ENCODE results near the gene HNRNPM.

HNRNPM gene

DNA sequence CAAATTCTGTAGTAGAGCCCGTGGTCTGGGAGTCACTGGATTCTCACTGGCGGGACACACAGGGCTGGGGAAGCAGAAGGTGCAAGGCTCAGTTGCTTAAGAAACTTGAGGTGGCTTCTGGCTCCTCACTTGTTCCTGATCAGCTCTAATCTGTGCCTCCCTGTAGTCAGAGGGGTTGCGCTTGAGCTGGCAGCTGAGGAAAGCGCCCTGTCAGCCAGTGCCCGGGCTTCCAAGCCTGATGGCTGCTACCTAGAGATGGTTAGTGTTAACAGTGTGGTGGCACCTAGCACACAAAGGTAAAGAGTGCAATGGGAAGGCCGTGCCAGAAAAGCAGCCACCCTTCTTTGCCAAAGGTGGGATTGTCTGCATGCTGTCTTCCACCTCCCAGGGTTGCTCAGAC is 8.8 kb downstream of the HNRNPM start:
- in situ Hi-C loops (cut with MboI; ENCODE audit: low sequenced_read_pairs, unreplicated experiment): no loop called here
- no peak for DNase-seq (ENCODE audit: low spot score)
- TF ChIP-seq, protein P1, sequence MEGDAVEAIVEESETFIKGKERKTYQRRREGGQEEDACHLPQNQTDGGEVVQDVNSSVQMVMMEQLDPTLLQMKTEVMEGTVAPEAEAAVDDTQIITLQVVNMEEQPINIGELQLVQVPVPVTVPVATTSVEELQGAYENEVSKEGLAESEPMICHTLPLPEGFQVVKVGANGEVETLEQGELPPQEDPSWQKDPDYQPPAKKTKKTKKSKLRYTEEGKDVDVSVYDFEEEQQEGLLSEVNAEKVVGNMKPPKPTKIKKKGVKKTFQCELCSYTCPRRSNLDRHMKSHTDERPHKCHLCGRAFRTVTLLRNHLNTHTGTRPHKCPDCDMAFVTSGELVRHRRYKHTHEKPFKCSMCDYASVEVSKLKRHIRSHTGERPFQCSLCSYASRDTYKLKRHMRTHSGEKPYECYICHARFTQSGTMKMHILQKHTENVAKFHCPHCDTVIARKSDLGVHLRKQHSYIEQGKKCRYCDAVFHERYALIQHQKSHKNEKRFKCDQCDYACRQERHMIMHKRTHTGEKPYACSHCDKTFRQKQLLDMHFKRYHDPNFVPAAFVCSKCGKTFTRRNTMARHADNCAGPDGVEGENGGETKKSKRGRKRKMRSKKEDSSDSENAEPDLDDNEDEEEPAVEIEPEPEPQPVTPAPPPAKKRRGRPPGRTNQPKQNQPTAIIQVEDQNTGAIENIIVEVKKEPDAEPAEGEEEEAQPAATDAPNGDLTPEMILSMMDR (IDR thresholded peaks at IDR 0.05; ENCODE audit: borderline replicate concordance, control extremely low read depth, extremely low read depth, insufficient read depth, missing control alignments): no peak

DNA sequence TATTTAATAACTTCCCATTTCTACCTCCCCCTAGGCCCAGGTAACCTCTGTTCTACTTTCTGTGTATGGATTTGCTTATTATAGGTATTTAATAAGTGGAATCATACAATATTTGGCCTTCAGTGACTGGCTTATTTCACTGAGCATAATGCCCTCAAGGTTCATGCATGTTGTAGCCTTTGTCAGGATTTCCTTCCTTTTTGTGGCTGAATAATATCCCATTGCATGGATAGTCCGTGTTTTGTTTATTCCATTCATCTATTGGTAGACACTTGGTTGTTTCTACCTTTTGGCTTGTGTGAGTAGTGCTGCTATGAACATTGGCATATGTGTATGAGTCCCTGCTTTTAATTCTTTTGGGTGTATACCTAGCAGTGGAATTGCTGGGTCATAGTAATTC is 9.4 kb downstream of the HNRNPM start:
- DNase-seq (ENCODE audit: low spot score): no peak
- TF ChIP-seq, protein P1 (IDR thresholded peaks at IDR 0.05; ENCODE audit: borderline replicate concordance, control extremely low read depth, extremely low read depth, insufficient read depth, missing control alignments): no peak
- in situ Hi-C loops (cut with MboI; ENCODE audit: low sequenced_read_pairs, unreplicated experiment): no loop called here

DNA sequence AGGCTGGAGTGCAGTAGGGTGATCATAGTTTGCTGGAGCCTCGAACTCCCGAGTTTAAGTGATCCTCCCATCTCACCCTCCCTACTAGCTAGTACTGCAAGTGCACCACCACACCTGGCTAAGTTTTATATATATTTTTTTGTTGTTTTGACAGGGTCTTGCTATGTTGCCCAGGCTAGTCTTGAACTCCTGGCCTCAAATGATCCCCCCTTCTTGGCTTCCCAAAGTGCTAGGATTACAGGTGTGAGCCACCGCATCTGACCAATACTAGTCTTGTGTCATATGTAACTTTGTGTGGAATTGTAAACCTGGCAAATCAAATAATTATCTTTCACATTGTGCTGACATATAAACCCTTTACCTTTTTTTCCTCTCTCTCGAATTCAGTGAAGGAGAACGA is 10.2 kb downstream of the HNRNPM start:
- DNase-seq (ENCODE audit: low spot score): no peak
- TF ChIP-seq, protein P1 (IDR thresholded peaks at IDR 0.05; ENCODE audit: borderline replicate concordance, control extremely low read depth, extremely low read depth, insufficient read depth, missing control alignments): no peak
- in situ Hi-C loops (cut with MboI; ENCODE audit: low sequenced_read_pairs, unreplicated experiment): no loop called here

DNA sequence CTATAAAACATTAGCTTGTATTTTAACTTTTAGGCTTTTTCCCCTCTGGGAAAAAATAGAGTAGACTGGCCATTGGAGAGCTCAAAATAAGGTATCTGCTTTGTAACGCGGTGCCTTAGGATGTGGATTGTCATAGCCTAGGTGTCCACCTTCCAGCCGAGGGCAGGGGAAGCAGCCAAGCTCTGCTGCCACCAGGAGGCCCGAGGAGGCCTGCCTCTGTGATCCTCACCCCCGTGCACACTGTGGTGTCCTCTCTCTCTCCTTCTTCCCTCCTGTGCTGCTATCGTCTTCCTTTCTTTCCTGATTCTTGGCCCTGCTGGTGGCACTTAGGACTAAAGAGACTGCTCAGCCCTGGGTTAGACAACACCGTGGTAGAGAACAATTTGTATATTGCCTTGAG is 11.3 kb downstream of the HNRNPM start:
- in situ Hi-C loops (cut with MboI; ENCODE audit: low sequenced_read_pairs, unreplicated experiment): no loop called here
- no peak for DNase-seq (ENCODE audit: low spot score)
- TF ChIP-seq, protein P1 (IDR thresholded peaks at IDR 0.05; ENCODE audit: borderline replicate concordance, control extremely low read depth, extremely low read depth, insufficient read depth, missing control alignments): no peak

DNA sequence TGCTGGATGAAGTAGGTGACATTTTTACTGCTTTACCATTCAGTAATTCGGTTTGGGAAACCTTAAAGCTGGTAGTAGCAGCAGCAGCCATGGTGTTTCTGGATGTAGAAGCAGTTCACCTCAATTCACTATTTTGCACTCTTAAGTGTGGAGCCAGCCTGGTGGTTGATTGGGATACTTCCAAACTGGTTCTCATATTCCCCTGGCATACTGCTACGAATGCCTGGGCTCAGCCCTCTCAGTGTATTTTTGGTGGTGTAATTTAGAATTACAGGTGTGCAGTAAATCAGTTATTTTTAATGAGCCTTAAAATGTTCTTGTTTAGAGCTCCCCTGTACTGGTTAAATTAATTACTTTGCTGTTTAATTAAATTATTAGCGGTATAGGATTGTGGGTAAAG is 12.4 kb downstream of the HNRNPM start:
- TF ChIP-seq, protein P1 (IDR thresholded peaks at IDR 0.05; ENCODE audit: borderline replicate concordance, control extremely low read depth, extremely low read depth, insufficient read depth, missing control alignments): no peak
- DNase-seq (ENCODE audit: low spot score): no peak
- in situ Hi-C loops (cut with MboI; ENCODE audit: low sequenced_read_pairs, unreplicated experiment): no loop called here

DNA sequence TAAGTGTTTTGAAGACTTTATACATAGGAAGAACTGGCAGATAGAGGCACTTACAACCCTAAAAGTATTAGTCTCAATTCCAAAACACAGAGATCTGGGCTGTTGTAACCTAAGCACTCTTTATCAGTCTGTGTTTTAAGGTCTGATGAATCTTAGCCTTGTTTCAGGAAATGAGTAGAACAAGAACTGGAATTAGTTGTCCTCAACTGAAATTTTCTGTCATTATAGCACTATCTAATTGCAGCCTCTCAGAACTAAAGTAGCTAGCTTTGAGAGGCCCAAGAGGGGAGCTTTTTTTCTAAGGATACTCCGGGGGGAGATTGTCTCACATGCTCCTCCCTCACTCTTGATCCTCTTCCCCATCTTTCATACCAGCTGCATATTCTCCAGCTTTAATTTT is 13.1 kb downstream of the HNRNPM start:
- TF ChIP-seq, protein P1 (IDR thresholded peaks at IDR 0.05; ENCODE audit: borderline replicate concordance, control extremely low read depth, extremely low read depth, insufficient read depth, missing control alignments): no peak
- in situ Hi-C loops (cut with MboI; ENCODE audit: low sequenced_read_pairs, unreplicated experiment): no loop called here
- no peak for DNase-seq (ENCODE audit: low spot score)

GRCh38 chr19:8458380-8458779 is 13.6 kb downstream of the HNRNPM start:
- no peak for DNase-seq (ENCODE audit: low spot score)
- TF ChIP-seq, protein P1 (IDR thresholded peaks at IDR 0.05; ENCODE audit: borderline replicate concordance, control extremely low read depth, extremely low read depth, insufficient read depth, missing control alignments): no peak
- in situ Hi-C loops (cut with MboI; ENCODE audit: low sequenced_read_pairs, unreplicated experiment): no loop called here
